ENCODE measurements around the gene CAPN11. TPM values are rescaled to one million over a fixed set of nuclear protein-coding genes. Genes with fewer than 3 reads are reported as not detected.
A peak's percentile ranks its signal among the peaks of the same experiment; 100 is the strongest.

The CAPN11 gene
- total and polyA plus RNA-seq, 7 donors = 0.41 to 1.6 (median 0.71) TPM; not detected in 3

- H3K36me3 ChIP-seq = peaks cover 0 to 40% (median 24%) of the 10 kb centered on the region in 4 donors
- H3K4me1 ChIP-seq = peaks cover 0 to 7% (median 2%) of the 10 kb centered on the region in 4 donors
- 17 to 21% methylated on average over 31 of the region's 31 CpGs for WGBS, 2 donors
- no peak overlapping the region for H3K27ac ChIP-seq
- peak; percentile 85 for DNase-seq
- H3K4me3 ChIP-seq = no peak overlapping the region
- H3K27me3 ChIP-seq = no peaks in the 10 kb centered on the region
- no peaks in the 10 kb centered on the region for H3K9me3 ChIP-seq
- TF ChIP-seq POLR2A (IDR thresholded peaks at IDR 0.05) = no peak
- TF ChIP-seq CTCF (IDR thresholded peaks at IDR 0.05) = peak; percentile 97 to 100 (median 98)
- intact Hi-C loops (cut with DNase I) = loop anchor here (1.0 kb wide), 1 partner anchor 55 kb away; no protein-coding TSS in a partner anchor
Observed at GRCh38 chr6:44151348-44152108, 7.1 kb upstream of the CAPN11 start.

GRCh38 chr6:44152109-44152461, 6.5 kb upstream of the CAPN11 start:
- intact Hi-C loops (cut with DNase I) = loop anchor here (1.0 kb wide), 1 partner anchor 56 kb away; no protein-coding TSS in a partner anchor
- Histone ChIP-seq H3K4me1 (peaks cover 0 to 7% (median 2%) of the 10 kb centered on the region in 4 donors), H3K27me3 (no peaks in the 10 kb centered on the region), H3K4me3 (no peak overlapping the region), H3K27ac (no peak overlapping the region), H3K9me3 (no peaks in the 10 kb centered on the region), H3K36me3 (peaks cover 0 to 35% (median 21%) of the 10 kb centered on the region in 4 donors)
- no peak for DNase-seq
- TF ChIP-seq CTCF (IDR thresholded peaks at IDR 0.05) = peak in 1 of 4 experiments; percentile 30
- no peak for TF ChIP-seq POLR2A (IDR thresholded peaks at IDR 0.05)
- 54 to 55% methylated on average over 8 of the region's 8 CpGs for WGBS, 2 donors

- H3K36me3 ChIP-seq = peaks cover 0 to 30% (median 17%) of the 10 kb centered on the region in 4 donors
- WGBS, 2 donors = 94 to 95% methylated on average over 19 of the region's 19 CpGs
- no peak overlapping the region for H3K27ac ChIP-seq
- no peaks in the 10 kb centered on the region for H3K27me3 ChIP-seq
- no peaks in the 10 kb centered on the region for H3K9me3 ChIP-seq
- intact Hi-C loops (cut with DNase I) = loop anchor here (1.0 kb wide), 1 partner anchor 56 kb away; no protein-coding TSS in a partner anchor
- H3K4me1 ChIP-seq = peaks cover 0 to 7% (median 2%) of the 10 kb centered on the region in 4 donors
- TF ChIP-seq POLR2AphosphoS5 (IDR thresholded peaks at IDR 0.05) = no peak
- TF ChIP-seq POLR2A (IDR thresholded peaks at IDR 0.05) = no peak
- no peak for TF ChIP-seq CTCF (IDR thresholded peaks at IDR 0.05)
- TF ChIP-seq EP300 (IDR thresholded peaks at IDR 0.05) = no peak
- no peak overlapping the region for H3K4me3 ChIP-seq
- peak; percentile 57 for DNase-seq
Observed at GRCh38 chr6:44152533-44152932, 6.1 kb upstream of the CAPN11 start.

- peaks cover 0 to 15% (median 6%) of the 10 kb centered on the region in 4 donors for H3K36me3 ChIP-seq
- intact Hi-C loops (cut with DNase I) = no loop called here
- H3K9me3 ChIP-seq = no peaks in the 10 kb centered on the region
- no peak overlapping the region for H3K4me3 ChIP-seq
- no peak for DNase-seq
- no peaks in the 10 kb centered on the region for H3K27me3 ChIP-seq
- no peak overlapping the region for H3K27ac ChIP-seq
- no peak for TF ChIP-seq POLR2A (IDR thresholded peaks at IDR 0.05)
- no peak for TF ChIP-seq POLR2AphosphoS5 (IDR thresholded peaks at IDR 0.05)
- no peak for TF ChIP-seq EP300 (IDR thresholded peaks at IDR 0.05)
- no peak for TF ChIP-seq CTCF (IDR thresholded peaks at IDR 0.05)
- WGBS, 2 donors = 91 to 95% methylated on average over 12 of the region's 12 CpGs
- peaks cover 0 to 7% (median 2%) of the 10 kb centered on the region in 4 donors for H3K4me1 ChIP-seq
Observed at GRCh38 chr6:44154067-44154466, 4.6 kb upstream of the CAPN11 start.
